Right cardiac atrium (tissue), 5 donors: Measurements from ENCODE around the gene CFDP1. TPM values are rescaled to one million over a fixed set of nuclear protein-coding genes. Genes with fewer than 3 reads are reported as not detected.
"Not testable (repeated sequence)": the region's sequence is repeated elsewhere in the genome, so short reads cannot be mapped to it uniquely, and the experiment has no call there.

ENCODE experiments used
- ATAC-seq, 2 donors: fragments of 200-7000 bp; cut with Tn5 transposase; one replicate each; pipeline versions ENCODE4 v1.8.0 to v1.9.1; 2020; ENCODE audit warnings: moderate library complexity in 2 of 2, mild to moderate bottlenecking in 1 of 2
- DNase-seq, 3 donors: peaks; one replicate each; pipeline ENCODE4 v3.0.0-alpha.2; 2020
- H3K27ac ChIP-seq: one replicate; pipeline ENCODE4 v1.5.1; 2013; ENCODE audit warnings: mild to moderate bottlenecking, low read length, control low read depth, moderate library complexity
- H3K27me3 ChIP-seq: one replicate; pipeline ENCODE4 v1.6.1; 2013; ENCODE audit not compliant: control insufficient read depth, insufficient read depth
- H3K4me1 ChIP-seq: one replicate; pipeline ENCODE4 v1.6.1; 2013; ENCODE audit warnings: low read length; ENCODE audit not compliant: control insufficient read depth, insufficient read depth
- H3K4me3 ChIP-seq: one replicate; pipeline ENCODE4 v1.5.1; 2013; ENCODE audit warnings: low read length, control low read depth
- H3K9me3 ChIP-seq: one replicate; pipeline ENCODE4 v1.6.1; 2013; ENCODE audit warnings: low read length; ENCODE audit not compliant: control insufficient read depth
- WGBS: extraction: QIAGEN DNeasy Blood & Tissue Kit; methylation state at CpG from one replicate; pipeline ENCODE4 v1.1.7; 2013; 5-methylcytosine and 5-hydroxymethylcytosine counted together
- intact Hi-C, 4 donors: fragments of 100-400 bp; cut with DNase I; formaldehyde crosslinking; loops; one replicate each; pipeline versions ENCODE4 v1.11.0 to v1.14.0; 2022 to 2023
- polyA plus RNA-seq: library from polyadenylated mRNA; stranded (reverse); fragments of 200-250 nt; gene quantifications from one replicate; pipeline ENCODE4 v1.2.3, GENCODE V29; 2013
- total RNA-seq, 4 donors: library from RNA; stranded (reverse); fragmentation: NEBNext Ultra II Directional; extraction: Animal tissue kit (Norgen Biotek cat#: 25700); gene quantifications; one replicate each; pipeline ENCODE4 v1.2.1, GENCODE V29; 2021
- donor health status: healthy with polysubstance abuse.
- donor health status: DM: no; HTN: yes; CAD: no.
- donor health status: DM: no; HTN: no; CAD: no.
- donor health status: DM: no; HTN: yes; CAD: no; lungs with severe emphysema.
- donor health status: DM: yes; HTN: yes; CAD: no.

The CFDP1 gene
- total and polyA plus RNA-seq, 5 donors = 23.7 to 40.8 (median 29.5) TPM

DNA sequence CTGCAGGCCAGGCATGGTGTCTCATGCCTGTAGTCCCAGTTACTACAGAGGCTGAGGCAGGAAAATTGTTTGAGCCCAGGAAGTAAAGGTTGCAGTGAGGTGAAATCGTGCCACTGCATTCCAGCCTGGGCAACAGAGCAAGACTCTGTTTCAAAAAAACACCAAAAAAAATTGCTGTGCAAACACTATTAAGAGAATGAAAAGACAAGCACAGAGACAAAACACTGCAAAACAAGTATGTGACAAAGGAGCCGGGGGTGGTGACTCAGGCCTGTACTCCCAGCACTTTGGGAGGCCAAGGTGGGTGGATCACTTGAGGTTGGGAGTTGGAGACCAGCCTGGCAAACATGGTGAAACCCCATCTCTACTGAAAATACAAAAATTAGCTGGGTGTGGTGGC lies 6.8 kb downstream of the CFDP1 start:
- intact Hi-C loops, ATAC-seq, H3K4me1 ChIP-seq, H3K4me3 ChIP-seq, H3K9me3 ChIP-seq, H3K27ac ChIP-seq, DNase-seq, H3K27me3 ChIP-seq: not testable (repeated sequence)
- WGBS = 71% methylated on average over 2 of the region's 2 CpGs

DNA sequence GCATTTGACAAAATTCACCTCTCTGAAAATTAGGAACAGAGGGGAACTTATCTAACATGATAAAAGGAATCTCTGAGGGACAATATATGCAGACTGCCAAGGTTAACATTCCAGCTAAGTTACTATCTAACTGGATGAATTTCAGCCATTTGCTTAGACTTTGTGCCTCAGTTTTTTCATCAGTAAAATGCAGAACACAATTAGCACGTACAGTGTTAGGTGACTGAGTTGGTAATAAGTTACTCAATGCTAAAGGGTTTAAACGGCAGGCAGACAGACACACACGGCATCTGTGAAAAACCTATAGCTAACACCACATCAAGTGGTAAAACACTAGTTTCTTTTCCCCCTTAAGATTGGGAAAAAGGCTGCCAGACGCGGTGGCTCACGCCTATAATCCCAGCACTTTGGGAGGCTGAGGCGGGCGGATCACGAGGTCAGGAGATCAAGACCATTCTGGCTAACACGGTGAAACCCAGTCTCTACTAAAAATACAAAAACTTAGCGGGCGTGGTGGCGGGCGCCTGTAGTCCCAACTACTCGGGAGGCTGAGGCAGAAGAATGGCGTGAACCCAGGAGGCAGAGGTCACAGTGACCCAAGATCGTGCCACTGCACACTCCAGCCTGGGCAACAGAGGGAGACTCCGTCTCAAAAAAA lies 9.1 kb downstream of the CFDP1 start:
- H3K27me3 ChIP-seq, H3K27ac ChIP-seq, H3K9me3 ChIP-seq, H3K4me3 ChIP-seq, H3K4me1 ChIP-seq, intact Hi-C loops: not testable (repeated sequence)
- ATAC-seq (peak in 1 of 2 donors; percentile 40), DNase-seq (peak in 1 of 3 donors; percentile 46)
- WGBS = 64% methylated on average over 18 of the region's 18 CpGs

DNA sequence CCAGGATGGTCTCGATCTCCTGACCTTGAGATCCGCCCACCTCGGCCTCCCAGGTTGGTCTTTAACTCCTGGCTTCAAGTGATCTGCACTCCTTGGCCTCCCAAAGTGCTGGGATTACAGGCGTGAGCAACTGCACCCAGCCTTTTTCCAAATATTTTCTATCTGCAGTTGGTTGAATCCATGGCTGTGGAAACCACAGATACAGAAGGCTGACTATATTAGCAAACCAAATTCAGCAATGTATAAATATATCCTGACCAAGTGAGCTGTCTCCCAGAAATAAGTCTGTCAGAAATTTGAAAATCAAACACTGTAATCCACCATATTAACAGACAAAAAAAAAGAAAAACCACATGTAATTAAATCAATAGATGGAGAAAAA lies 9.6 kb downstream of the CFDP1 start:
- Histone ChIP-seq H3K9me3 (no peaks in the 10 kb centered on the region), H3K4me1 (peaks cover 6% of the 10 kb centered on the region), H3K4me3 (no peak overlapping the region), H3K27ac (no peak overlapping the region), H3K27me3 (no peaks in the 10 kb centered on the region)
- ATAC-seq = no peak
- intact Hi-C loops = no loop called here
- no peak for DNase-seq
- WGBS = 66% methylated on average over 4 of the region's 4 CpGs

DNA sequence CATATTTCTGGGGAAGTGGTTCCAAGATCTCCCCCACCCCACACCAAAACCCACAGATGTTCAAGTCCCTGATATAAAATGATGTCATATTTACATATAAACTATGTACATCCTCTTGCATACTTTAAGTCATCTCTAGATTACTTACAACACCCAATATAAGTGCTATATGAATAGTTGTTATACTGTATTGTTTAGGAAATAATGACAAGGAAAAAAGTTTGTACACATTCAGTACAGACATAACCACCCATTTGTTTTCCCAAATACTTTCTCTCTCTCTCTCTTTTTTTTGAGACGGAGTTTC lies 11.5 kb downstream of the CFDP1 start:
- intact Hi-C loops = no loop called here
- H3K27me3 ChIP-seq = no peaks in the 10 kb centered on the region
- ATAC-seq (no peak), DNase-seq (no peak)
- H3K4me1 ChIP-seq = peaks cover 6% of the 10 kb centered on the region
- H3K27ac ChIP-seq = no peak overlapping the region
- H3K4me3 ChIP-seq = no peak overlapping the region
- WGBS = 89% methylated on average over 1 of the region's 1 CpG
- no peaks in the 10 kb centered on the region for H3K9me3 ChIP-seq

DNA sequence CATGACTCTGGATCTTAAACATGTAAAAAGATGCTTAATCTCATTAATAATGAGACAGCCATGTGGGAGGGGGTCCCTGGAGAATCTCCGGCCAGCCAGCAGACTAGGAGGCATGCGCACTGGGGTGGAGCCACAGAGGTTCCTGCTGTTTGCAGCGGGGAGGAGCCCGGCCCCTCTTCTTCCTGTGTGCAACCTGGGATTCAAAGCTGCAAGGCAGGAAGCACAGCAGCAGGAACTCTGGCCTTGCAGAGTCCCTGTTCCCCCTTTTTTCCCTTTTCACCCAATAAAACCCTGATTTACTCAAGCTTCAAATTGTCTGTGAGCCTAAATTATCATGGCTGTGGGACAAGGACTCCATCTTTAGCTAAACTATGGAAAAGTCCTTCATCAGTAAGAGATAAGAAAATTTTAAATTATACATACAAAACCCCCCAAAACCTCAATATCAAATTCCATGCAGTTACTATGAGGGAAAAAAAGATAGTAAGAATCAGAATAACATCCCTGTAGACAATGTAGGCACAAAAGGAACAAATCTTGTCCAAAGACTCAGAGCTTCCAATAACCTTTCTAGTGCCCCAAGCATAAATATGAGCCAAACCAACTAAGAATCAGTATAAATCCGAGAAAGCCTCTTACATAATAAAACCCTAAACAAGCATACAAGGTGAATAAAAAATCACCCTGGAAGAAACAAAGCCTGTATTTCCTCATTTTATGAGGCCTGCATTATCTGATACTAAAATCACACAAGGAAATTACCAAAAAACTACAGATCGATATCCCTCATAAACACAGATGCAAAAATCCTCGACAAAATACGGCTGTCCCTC lies 12.1 kb downstream of the CFDP1 start:
- ATAC-seq (peak; percentile 92), DNase-seq (peak; percentile 84 to 92 (median 91))
- 22% methylated on average over 8 of the region's 8 CpGs for WGBS
- Histone ChIP-seq H3K27ac (no peak overlapping the region), H3K4me1 (peaks cover 4% of the 10 kb centered on the region), H3K4me3 (peak overlapping the region; percentile 32), H3K27me3 (no peaks in the 10 kb centered on the region), H3K9me3 (no peaks in the 10 kb centered on the region)
- intact Hi-C loops = no loop called here

DNA sequence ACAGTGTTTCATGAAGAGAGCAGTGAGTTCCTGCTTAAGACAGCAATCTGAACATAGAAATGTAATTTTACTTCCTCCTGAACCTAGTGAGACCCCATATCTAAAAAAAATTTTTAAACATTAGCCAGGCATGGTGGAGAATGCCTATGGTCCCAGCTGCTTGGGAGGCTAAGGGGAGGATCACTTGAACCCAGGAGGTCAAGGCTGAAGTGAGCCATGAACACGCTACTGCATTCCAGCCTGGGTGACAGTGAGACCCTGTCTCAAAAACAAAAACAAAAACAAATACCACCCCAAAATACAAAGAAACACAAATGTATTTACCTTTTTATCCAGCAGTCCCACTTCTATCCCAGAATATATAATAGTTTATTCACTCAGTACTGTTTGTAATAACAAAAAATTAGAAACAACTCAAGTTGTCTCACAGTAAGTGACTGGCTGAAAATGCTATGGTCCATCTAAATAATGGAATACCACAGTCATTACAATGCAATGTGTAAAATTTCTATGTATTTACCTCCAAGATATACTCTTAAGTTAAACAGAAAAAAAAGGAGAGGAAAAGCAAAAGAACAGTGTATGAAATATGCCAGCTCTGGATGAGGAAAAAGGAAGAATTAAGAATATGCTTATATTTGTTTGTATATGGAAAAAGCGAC lies 16.3 kb downstream of the CFDP1 start:
- Histone ChIP-seq H3K27me3 (no peaks in the 10 kb centered on the region), H3K4me3 (no peak overlapping the region), H3K9me3 (no peaks in the 10 kb centered on the region), H3K4me1 (peaks cover 4% of the 10 kb centered on the region), H3K27ac (no peak overlapping the region)
- 41% methylated on average over 2 of the region's 2 CpGs for WGBS
- intact Hi-C loops = no loop called here
- DNase-seq (no peak), ATAC-seq (no peak)

DNA sequence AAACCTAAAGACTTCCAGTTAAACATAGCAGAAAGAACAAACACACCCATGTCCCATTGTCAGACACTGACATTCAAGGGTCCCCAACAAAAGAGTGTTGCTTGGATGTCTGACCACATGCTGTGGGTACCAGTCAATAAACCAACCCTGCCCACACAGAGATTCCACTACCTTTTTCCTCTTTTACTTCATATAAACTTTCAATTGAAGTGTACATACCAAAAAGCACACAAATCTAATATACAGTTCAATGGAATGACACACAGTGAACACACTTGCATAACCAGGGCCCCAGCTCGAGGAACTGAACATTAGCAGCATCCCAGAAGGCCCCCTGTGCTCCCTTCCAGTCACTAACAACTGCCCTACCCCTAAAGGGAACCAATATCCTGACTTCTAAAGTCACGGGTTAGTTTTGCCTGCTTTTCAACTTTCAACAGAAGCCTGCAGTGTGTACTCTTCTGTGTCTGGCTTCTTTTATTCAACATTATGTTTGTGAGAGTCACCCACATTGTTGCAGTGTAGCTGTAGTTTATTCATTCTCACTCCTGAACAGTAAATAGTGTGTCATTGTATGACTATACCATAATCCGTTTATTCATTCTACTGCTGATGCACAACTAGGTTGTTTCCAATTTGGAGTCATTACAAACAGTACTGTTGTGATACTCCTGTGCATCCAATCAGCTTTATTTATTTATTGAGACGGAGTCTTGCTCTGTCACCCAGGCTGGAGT lies 18.0 kb downstream of the CFDP1 start:
- Histone ChIP-seq H3K27me3 (no peaks in the 10 kb centered on the region), H3K9me3 (no peaks in the 10 kb centered on the region), H3K4me3 (no peak overlapping the region), H3K27ac (no peak overlapping the region), H3K4me1 (peaks cover 4% of the 10 kb centered on the region)
- WGBS = 87% methylated on average over 4 of the region's 4 CpGs
- no peak for DNase-seq
- ATAC-seq = no peak
- intact Hi-C loops = no loop called here

DNA sequence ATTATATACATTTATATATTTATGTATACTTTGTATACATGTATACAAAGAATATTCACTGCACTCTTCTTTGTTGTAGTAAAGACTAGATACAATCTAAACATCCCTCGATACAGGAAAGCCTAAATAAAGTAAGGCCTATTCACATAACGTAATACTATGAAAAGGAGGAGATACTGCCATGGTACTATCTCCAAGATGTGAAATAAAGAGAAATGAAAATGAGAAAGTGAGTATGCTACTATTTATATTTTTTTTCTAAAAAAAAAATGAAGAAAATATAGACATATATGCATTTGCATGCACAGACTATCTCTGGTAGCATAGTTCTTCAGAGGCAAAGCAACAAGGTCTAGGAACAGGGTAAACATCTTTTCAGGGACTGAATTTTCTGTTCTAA lies 19.4 kb downstream of the CFDP1 start:
- WGBS = 88% methylated on average over 2 of the region's 2 CpGs
- ATAC-seq = no peak
- Histone ChIP-seq H3K4me1 (peaks cover 2% of the 10 kb centered on the region), H3K9me3 (no peaks in the 10 kb centered on the region), H3K27ac (no peak overlapping the region), H3K4me3 (no peak overlapping the region), H3K27me3 (no peaks in the 10 kb centered on the region)
- no peak for DNase-seq
- intact Hi-C loops = no loop called here

DNA sequence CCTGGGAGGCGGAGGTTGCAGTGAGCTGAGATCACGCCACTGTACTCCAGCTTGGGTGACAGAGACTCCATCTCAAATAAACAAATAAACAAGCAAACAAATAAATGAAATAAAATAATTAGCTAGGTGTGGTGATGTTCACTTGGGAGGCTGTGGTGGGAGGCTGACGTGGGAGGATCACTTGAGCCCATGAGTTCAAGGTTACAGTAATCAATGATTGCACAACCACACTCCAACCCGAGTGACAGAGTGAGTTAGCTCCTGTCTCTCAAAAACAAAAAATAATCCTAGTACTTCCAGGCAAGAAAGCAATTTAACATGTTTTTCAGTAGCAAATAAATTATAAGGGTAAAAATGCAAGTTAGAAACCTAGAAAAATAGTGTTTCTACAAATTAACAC lies 26.4 kb downstream of the CFDP1 start:
- no peak for ATAC-seq
- Histone ChIP-seq H3K27me3 (no peaks in the 10 kb centered on the region), H3K4me3 (no peak overlapping the region), H3K4me1 (no peaks in the 10 kb centered on the region), H3K9me3 (no peaks in the 10 kb centered on the region), H3K27ac (no peak overlapping the region)
- 86% methylated on average over 4 of the region's 4 CpGs for WGBS
- no peak for DNase-seq
- intact Hi-C loops = no loop called here

DNA sequence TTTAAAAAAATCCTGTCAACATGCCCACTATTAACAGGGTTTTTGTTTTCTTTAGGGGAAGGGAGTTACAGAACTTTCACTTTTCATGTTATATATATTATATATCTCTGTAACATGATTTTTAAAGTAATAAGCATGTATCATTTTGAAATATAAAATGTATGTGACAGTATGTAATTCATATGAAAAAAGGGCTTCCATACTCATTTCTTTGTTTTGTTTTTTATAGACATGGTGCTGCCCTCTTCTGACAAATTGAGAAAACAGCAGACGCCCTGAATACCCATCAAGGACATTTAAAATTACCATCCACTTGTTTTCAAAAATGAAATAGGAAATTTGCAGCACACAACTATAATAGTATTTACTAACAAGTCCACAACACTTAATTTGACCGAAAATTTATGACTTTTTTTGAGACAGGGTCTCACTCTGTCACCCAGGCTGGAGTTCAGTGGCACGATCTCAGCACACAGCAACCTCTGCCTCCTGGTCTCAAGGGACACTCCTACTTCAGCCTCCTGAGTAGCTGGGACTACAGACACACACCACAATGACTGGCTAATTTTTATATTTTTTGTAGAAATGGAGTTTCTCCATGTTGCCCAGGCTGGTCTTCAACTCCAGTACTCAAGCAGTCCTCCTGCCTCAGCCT lies 30.4 kb downstream of the CFDP1 start:
- no peak for DNase-seq
- no peaks in the 10 kb centered on the region for H3K9me3 ChIP-seq
- no peaks in the 10 kb centered on the region for H3K27me3 ChIP-seq
- H3K4me3 ChIP-seq = no peak overlapping the region
- no peaks in the 10 kb centered on the region for H3K4me1 ChIP-seq
- 29% methylated on average over 3 of the region's 3 CpGs for WGBS
- ATAC-seq = peak in 1 of 2 donors; percentile 51
- no peak overlapping the region for H3K27ac ChIP-seq
- intact Hi-C loops = loop anchor here in 2 of 4 donors (2.0 kb wide), 1 partner anchor 204 kb away; no protein-coding TSS in a partner anchor
